Mucosa of rectum (tissue), 2 donors: ENCODE measurements around the gene COMT.

Source experiments
- H3K27ac ChIP-seq, 2 donors: one replicate each; pipeline ENCODE4 v1.7.0; 2013; ENCODE audit warnings: inconsistent platforms in 2 of 2, low read depth in 2 of 2, low read length in 2 of 2
- H3K27me3 ChIP-seq, 2 donors: one replicate each; pipeline ENCODE4 v1.7.0; 2013; ENCODE audit warnings: low read length in 2 of 2; ENCODE audit not compliant: control insufficient read depth in 2 of 2, insufficient read depth in 2 of 2
- H3K36me3 ChIP-seq, 2 donors: one replicate each; pipeline ENCODE4 v1.7.0; 2013; ENCODE audit warnings: low read length in 2 of 2; ENCODE audit not compliant: control insufficient read depth in 2 of 2, insufficient read depth in 2 of 2
- H3K4me1 ChIP-seq, 2 donors: one replicate each; pipeline ENCODE4 v1.7.0; 2013; ENCODE audit warnings: low read length in 2 of 2, mild to moderate bottlenecking in 1 of 2; ENCODE audit not compliant: control insufficient read depth in 2 of 2, insufficient read depth in 2 of 2
- H3K4me3 ChIP-seq, 2 donors: one replicate each; pipeline ENCODE4 v1.7.0; 2013; ENCODE audit warnings: low read length in 2 of 2
- H3K9ac ChIP-seq, 2 donors: one replicate each; pipeline ENCODE4 v1.7.0; 2013; ENCODE audit warnings: low read length in 2 of 2, low read depth in 1 of 2, mild to moderate bottlenecking in 1 of 2
- H3K9me3 ChIP-seq, 2 donors: one replicate each; pipeline ENCODE4 v1.7.0; 2013; ENCODE audit warnings: low read length in 2 of 2; ENCODE audit not compliant: control insufficient read depth in 2 of 2
- donor health status: healthy.
- donor health status: Normal muscosa, but diverticular disease.

Gene COMT

GRCh38 chr22:19940536-19941364, 822 bp upstream of the COMT start:
- Histone ChIP-seq H3K9me3 (no peaks in the 10 kb centered on the region), H3K9ac (peak overlapping the region; percentile 73 to 87), H3K27me3 (no peaks in the 10 kb centered on the region), H3K36me3 (no peaks in the 10 kb centered on the region), H3K4me3 (peak overlapping the region; percentile 75 to 84), H3K4me1 (peaks cover 20 to 27% of the 10 kb centered on the region in 2 donors), H3K27ac (peak overlapping the region; percentile 83 to 88)

GRCh38 chr22:19942157-19943081, 847 bp downstream of the COMT start:
- H3K4me3 ChIP-seq = peak overlapping the region; percentile 75 to 84
- H3K9me3 ChIP-seq = no peaks in the 10 kb centered on the region
- peak overlapping the region; percentile 73 to 77 for H3K9ac ChIP-seq
- no peaks in the 10 kb centered on the region for H3K27me3 ChIP-seq
- H3K4me1 ChIP-seq = peaks cover 22 to 29% of the 10 kb centered on the region in 2 donors
- H3K36me3 ChIP-seq = no peaks in the 10 kb centered on the region
- H3K27ac ChIP-seq = peak overlapping the region; percentile 83 to 88

DNA sequence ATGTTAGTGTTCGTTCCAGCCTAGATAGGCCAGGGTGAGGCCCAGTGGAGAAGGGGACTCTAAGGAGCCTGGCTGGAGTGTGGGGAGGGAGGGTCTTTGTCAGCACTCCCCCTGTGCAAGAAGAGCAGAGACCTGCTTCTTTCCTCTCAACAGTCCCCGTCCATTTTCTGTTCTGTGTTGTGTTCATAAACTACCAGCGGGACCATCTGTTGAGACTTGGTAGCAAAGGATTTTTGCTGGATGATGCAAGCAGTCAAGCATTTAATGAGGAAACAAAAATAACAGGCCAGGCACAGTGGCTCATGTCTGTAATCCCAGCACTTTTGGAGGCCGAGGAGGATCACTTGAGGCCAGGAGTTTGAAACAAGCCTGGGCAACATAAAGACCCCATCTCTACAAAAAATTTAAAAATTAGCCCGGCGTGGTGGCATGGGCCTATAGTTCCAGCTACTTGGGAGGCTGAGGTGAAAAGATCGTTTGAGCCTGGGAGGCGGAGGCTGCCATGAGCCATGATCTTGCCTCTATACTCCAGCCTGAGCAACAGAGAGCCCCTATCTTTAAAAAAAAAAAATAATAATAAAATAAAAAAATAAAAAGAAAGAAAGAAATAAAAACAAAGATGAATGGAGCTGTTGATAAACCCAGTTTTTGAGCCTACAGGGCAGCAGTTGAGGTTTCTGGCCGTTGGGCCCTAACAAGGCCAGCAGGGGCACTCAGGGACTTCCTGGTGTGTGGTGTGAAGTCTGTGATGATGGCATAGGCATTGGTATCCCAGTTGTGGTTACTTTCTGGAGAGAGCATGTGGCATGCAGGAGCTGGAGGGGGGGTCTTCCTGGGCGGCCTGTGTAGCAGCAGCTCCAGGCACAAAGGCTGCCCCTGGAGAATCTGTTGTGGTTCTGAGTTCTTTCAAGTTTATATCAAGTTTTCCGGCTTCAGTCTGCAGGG, 1.8 kb downstream of the COMT start:
- no peaks in the 10 kb centered on the region for H3K9me3 ChIP-seq

GRCh38 chr22:19948057-19948760, 6.6 kb downstream of the COMT start:
- peaks cover 8 to 13% of the 10 kb centered on the region in 2 donors for H3K4me1 ChIP-seq
- H3K9me3 ChIP-seq = no peaks in the 10 kb centered on the region
- no peak overlapping the region for H3K27ac ChIP-seq
- H3K36me3 ChIP-seq = peaks cover 0 to 3% of the 10 kb centered on the region in 2 donors
- no peak overlapping the region for H3K4me3 ChIP-seq
- H3K9ac ChIP-seq = no peak overlapping the region
- H3K27me3 ChIP-seq = no peaks in the 10 kb centered on the region

More for the DNA sequence above, 1.8 kb downstream of the COMT start:
- Histone ChIP-seq H3K9ac (peak overlapping the region; percentile 73 to 77), H3K36me3 (no peaks in the 10 kb centered on the region), H3K27me3 (no peaks in the 10 kb centered on the region), H3K27ac (peak overlapping the region; percentile 83 to 88), H3K4me1 (peaks cover 24 to 33% of the 10 kb centered on the region in 2 donors), H3K4me3 (peak overlapping the region; percentile 31 to 84)

GRCh38 chr22:19951346-19951745, 9.8 kb downstream of the COMT start:
- Histone ChIP-seq H3K36me3 (peaks cover 0 to 3% of the 10 kb centered on the region in 2 donors), H3K27me3 (no peaks in the 10 kb centered on the region), H3K9me3 (no peaks in the 10 kb centered on the region), H3K4me1 (peaks cover 4 to 13% of the 10 kb centered on the region in 2 donors), H3K4me3 (no peak overlapping the region), H3K9ac (no peak overlapping the region), H3K27ac (no peak overlapping the region)

DNA sequence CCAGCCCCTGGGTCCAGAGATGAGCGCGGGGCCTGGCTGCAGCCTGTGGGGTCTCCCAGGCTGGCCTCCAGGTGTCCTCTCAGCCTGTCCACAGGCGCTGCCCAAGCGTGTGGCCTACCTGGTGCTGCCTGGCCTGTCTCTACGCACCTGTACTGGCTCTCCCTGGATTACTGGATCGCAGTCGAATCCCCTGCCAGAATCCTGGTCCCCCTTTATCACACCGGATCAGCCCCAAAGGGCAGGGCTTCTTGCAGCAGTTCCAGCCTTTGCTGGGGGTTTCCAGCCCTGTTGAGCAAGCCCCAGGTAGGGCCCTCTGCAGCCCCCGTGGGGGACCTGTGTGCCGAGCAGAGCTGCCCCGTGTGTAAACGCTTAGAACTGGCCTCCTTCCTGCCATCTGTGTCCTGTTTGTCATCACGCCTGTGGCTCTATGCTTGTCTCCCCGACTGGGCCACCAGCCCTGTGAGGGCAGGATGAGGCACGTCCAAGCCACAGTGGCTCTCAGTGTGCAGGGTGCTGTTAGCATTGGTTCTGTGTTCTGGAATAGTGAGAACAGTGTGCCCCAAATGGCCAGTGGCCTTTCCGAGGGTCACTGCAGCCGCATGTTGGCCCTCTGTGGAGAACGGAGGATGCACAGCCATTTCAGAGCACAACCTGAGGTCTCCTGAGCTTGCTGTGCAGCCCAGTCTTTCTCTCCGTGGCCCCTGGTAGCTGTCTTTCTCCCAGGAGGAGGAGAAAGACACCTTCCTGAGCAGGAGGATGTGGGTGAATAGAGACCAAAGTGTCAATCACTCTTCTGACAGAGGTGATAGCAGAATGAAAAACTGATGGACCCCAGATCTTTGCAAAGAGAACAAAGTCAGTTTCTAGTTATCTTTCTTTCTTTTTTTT, 13.9 kb downstream of the COMT start:
- peaks cover 9 to 12% of the 10 kb centered on the region in 2 donors for H3K4me1 ChIP-seq
- no peaks in the 10 kb centered on the region for H3K9me3 ChIP-seq
- H3K4me3 ChIP-seq = no peak overlapping the region
- H3K27ac ChIP-seq = no peak overlapping the region
- H3K36me3 ChIP-seq = peaks cover 0 to 3% of the 10 kb centered on the region in 2 donors
- H3K9ac ChIP-seq = no peak overlapping the region
- no peaks in the 10 kb centered on the region for H3K27me3 ChIP-seq

DNA sequence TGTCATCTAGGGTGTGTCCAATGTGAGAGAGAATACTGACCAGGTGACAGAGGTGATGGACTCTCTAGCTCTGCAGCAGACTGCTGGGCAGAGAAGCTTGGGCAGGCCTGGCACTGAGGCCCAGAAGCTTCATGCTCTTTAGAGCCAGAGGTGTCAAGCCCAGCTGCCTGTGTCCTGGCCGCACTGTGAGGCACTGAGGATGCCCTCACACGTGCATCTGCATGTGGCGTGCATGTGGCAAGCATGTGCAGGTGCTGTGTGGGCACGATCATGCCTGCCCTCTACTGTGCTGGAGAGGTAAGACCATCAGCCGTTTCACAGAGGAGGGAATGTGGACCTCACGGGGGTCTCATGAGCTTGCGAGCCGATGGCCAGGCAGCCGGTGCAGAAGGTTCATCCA, 15.9 kb downstream of the COMT start:
- H3K36me3 ChIP-seq = no peaks in the 10 kb centered on the region
- no peaks in the 10 kb centered on the region for H3K27me3 ChIP-seq
- no peak overlapping the region for H3K27ac ChIP-seq
- H3K9ac ChIP-seq = no peak overlapping the region
- H3K9me3 ChIP-seq = no peaks in the 10 kb centered on the region
- H3K4me3 ChIP-seq = no peak overlapping the region
- H3K4me1 ChIP-seq = peaks cover 18% of the 10 kb centered on the region in 2 donors

DNA sequence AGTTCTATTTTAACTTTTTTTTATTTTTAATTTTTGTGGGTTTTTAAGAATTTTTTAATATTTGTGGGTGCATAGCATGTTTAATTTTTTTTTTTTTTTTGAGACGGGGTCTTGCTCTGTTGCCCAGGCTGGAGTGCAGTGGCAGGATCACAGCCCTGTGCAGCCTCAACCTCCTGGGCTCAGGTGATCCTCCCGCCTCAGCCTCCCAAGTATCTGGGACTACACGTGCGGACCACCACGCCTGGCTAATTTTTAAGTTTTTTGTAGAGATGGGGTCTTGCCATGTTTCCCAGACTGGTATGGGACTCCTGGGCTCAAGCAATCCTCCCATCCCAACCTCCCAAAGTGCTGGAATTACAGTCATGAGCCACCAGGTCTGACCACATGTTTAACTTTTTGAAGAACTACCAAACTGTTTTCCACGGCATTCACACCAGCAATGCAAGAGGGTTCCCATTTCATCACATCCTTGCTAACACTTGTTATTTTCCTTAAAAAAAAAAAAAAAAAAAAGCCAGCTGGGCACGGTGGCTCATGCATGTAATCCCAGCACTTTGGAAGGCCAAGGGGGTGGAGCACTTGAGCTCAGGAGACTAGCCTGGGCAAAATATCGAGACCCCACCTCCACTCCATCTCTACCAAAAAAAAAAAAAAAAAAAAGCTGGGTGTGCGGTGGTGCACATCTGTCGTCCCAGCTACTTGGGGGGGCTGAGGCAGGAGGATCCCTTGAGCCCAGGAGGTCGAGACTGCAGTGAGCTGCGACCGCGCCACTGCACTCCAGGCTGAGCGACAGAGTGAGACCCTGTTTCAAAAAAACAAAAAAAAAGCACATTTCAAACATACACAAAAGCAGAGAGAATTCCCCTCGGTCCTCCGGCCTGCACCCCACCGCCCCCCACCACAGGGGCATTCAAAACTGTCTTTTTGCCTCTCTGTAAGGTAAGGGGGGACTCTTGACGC, 16.8 kb downstream of the COMT start:
- Histone ChIP-seq H3K9ac (no peak overlapping the region), H3K36me3 (no peaks in the 10 kb centered on the region), H3K4me3 (no peak overlapping the region), H3K9me3 (no peaks in the 10 kb centered on the region), H3K4me1 (peaks cover 23% of the 10 kb centered on the region in 2 donors), H3K27ac (peak overlapping the region in 1 of 2 donors; percentile 32), H3K27me3 (no peaks in the 10 kb centered on the region)
